Right lobe of liver (tissue), 6 donors: ENCODE data around the gene CALML3. TPM values are rescaled to one million over a fixed set of nuclear protein-coding genes. Genes with fewer than 3 reads are reported as not detected.

Experiments used
- ATAC-seq, 4 donors: fragments of 200-7000 bp; cut with Tn5 transposase; one replicate each; pipeline ENCODE4 v1.9.1; 2020; ENCODE audit warnings: mild to moderate bottlenecking in 4 of 4, moderate library complexity in 4 of 4
- DNase-seq, 3 donors: peaks; one replicate each; pipeline ENCODE4 v3.0.0-alpha.2; 2020
- H3K27ac ChIP-seq, 3 donors: fragments of 200-600 bp; one replicate each; pipeline ENCODE4 v1.8.0; 2022
- H3K27me3 ChIP-seq, 2 donors: fragments of 200-600 bp; one replicate each; pipeline ENCODE4 v1.8.0; 2022
- H3K36me3 ChIP-seq, 4 donors: fragments of 200-600 bp; sonication (generic) in 1 of 4; one replicate each; pipeline versions ENCODE4 v1.5.1 to v1.8.0; 2017 to 2022; ENCODE audit warnings: control low read depth in 1 of 4
- H3K4me1 ChIP-seq, 4 donors: fragments of 200-600 bp; sonication (generic) in 1 of 4; one replicate each; pipeline versions ENCODE4 v1.5.1 to v1.8.0; 2017 to 2022; ENCODE audit warnings: control low read depth in 1 of 4
- H3K4me3 ChIP-seq, 3 donors: fragments of 200-600 bp; one replicate each; pipeline ENCODE4 v1.8.0; 2022
- H3K9me3 ChIP-seq, 4 donors: fragments of 200-600 bp; sonication (generic) in 1 of 4; one replicate each; pipeline versions ENCODE4 v1.5.1 to v1.8.0; 2017 to 2022; ENCODE audit warnings: control low read depth in 1 of 4
- CTCF ChIP-seq, 4 donors: fragments of 200-600 bp in 3 of 4; fragments of 450-650 bp in 1 of 4; IDR thresholded peaks; one replicate each; pipeline versions ENCODE4 v1.5.1 to v1.8.0; 2016 to 2022; ENCODE audit warnings: antibody characterized with exemption in 4 of 4, mild to moderate bottlenecking in 2 of 4
- POLR2A ChIP-seq: fragments of 450-650 bp; IDR thresholded peaks from one replicate; pipeline ENCODE4 v1.6.1; 2017; ENCODE audit warnings: antibody characterized with exemption, mild to moderate bottlenecking
- WGBS: methylation state at CpG from one replicate; pipeline ENCODE4 v1.1.6; 2018; ENCODE audit warnings: low coverage, low lambda C conversion rate; ENCODE audit not compliant: insufficient coverage; ENCODE audit errors: missing lambda C conversion rate; 5-methylcytosine and 5-hydroxymethylcytosine counted together
- intact Hi-C, 2 donors: fragments of 100-400 bp; cut with DNase I; formaldehyde crosslinking; loops; one replicate each; pipeline versions ENCODE4 v1.11.2 to v1.14.1; 2022
- total RNA-seq, 6 experiments: library from RNA; depleted of rRNA in 2 of 6; stranded (reverse); fragments of >200 nt in 2 of 6; fragmentation: NEBNext Ultra II Directional in 3 of 6; extraction: Animal tissue kit (Norgen Biotek cat#: 25700) in 3 of 6; gene quantifications; one replicate each; pipeline versions ENCODE4 v1.1.0 to v1.2.4, GENCODE V29; 2016 to 2023
- donor health status: DM: no; HTN: yes; CAD: no.
- donor health status: DM: no; HTN: no; CAD: no.
- donor health status: DM: no; HTN: no; CAD: no.
- donor health status: DM: no; HTN: yes; CAD: no.
- donor health status: DM: no; HTN: yes; CAD: no.

CALML3 gene
- total RNA-seq, 6 experiments from 2014 or later, result 0.22 TPM; not detected in 5

- Histone ChIP-seq H3K4me1 (no peaks in the 10 kb centered on the region), H3K27me3 (no peaks in the 10 kb centered on the region), H3K36me3 (no peaks in the 10 kb centered on the region), H3K9me3 (no peaks in the 10 kb centered on the region), H3K27ac (no peak overlapping the region), H3K4me3 (no peak overlapping the region)
- ATAC-seq (no peak), DNase-seq (no peak)
- 70% methylated on average over 2 of the region's 2 CpGs for WGBS
- intact Hi-C loops, result no loop called here
- TF ChIP-seq CTCF (IDR thresholded peaks at IDR 0.05) (no peak), POLR2A (no peak)
These were observed 18.5 kb upstream of the CALML3 start for GRCh38 chr10:5506246-5506645.

GRCh38 chr10:5506751-5507648, 17.8 kb upstream of the CALML3 start:
- Histone ChIP-seq H3K4me1 (no peaks in the 10 kb centered on the region), H3K36me3 (no peaks in the 10 kb centered on the region), H3K27me3 (no peaks in the 10 kb centered on the region), H3K27ac (no peak overlapping the region), H3K4me3 (no peak overlapping the region), H3K9me3 (no peaks in the 10 kb centered on the region)
- TF ChIP-seq CTCF (IDR thresholded peaks at IDR 0.05), result no peak
- TF ChIP-seq POLR2A, result no peak
- ATAC-seq (no peak), DNase-seq (no peak)
- intact Hi-C loops, result no loop called here
- WGBS, result 81% methylated on average over 3 of the region's 19 CpGs

- H3K9me3 ChIP-seq, result no peaks in the 10 kb centered on the region
- WGBS, result 60% methylated on average over 3 of the region's 14 CpGs
- H3K4me3 ChIP-seq, result no peak overlapping the region
- ATAC-seq (no peak), DNase-seq (no peak)
- H3K27me3 ChIP-seq, result no peaks in the 10 kb centered on the region
- no peak for TF ChIP-seq POLR2A
- TF ChIP-seq CTCF (IDR thresholded peaks at IDR 0.05), result no peak
- no peaks in the 10 kb centered on the region for H3K4me1 ChIP-seq
- H3K36me3 ChIP-seq, result no peaks in the 10 kb centered on the region
- intact Hi-C loops, result no loop called here
- no peak overlapping the region for H3K27ac ChIP-seq
These were observed 17.1 kb upstream of the CALML3 start for GRCh38 chr10:5507649-5508131.

- H3K9me3 ChIP-seq, result no peaks in the 10 kb centered on the region
- ATAC-seq (no peak), DNase-seq (no peak)
- 75% methylated on average over 5 of the region's 18 CpGs for WGBS
- no peaks in the 10 kb centered on the region for H3K27me3 ChIP-seq
- no peak overlapping the region for H3K4me3 ChIP-seq
- no peaks in the 10 kb centered on the region for H3K4me1 ChIP-seq
- H3K36me3 ChIP-seq, result no peaks in the 10 kb centered on the region
- H3K27ac ChIP-seq, result no peak overlapping the region
- no peak for TF ChIP-seq CTCF (IDR thresholded peaks at IDR 0.05)
- TF ChIP-seq POLR2A, result no peak
- intact Hi-C loops, result no loop called here
These were observed 16.6 kb upstream of the CALML3 start for GRCh38 chr10:5508161-5508604.
